ENCODE data around the gene XPO1. TPM values are rescaled to one million over a fixed set of nuclear protein-coding genes. Genes with fewer than 3 reads are reported as not detected.

XPO1 gene
- polyA plus RNA-seq, 1 donor: 150 TPM

- no peak for DNase-seq
Observed at GRCh38 chr2:61431345-61431744, 106.8 kb downstream of the XPO1 start.

Other genes starting within 250 kb of the XPO1 start
- gene USP34, start 67.3 kb downstream of the XPO1 start, polyA plus RNA-seq (ENCODE audit: insufficient read length): 75.2 TPM